HL-60 (cell line): Measurements from ENCODE around the gene RAMACL.
A peak's percentile ranks its signal among the peaks of the same experiment; 100 is the strongest.
"Not testable (repeated sequence)": the region's sequence is repeated elsewhere in the genome, so short reads cannot be mapped to it uniquely, and the experiment has no call there.

Experiments
- DNase-seq, 2 experiments: peaks; one replicate each; pipeline ENCODE4 v3.0.0-alpha.2; 2010 to 2020; ENCODE audit warnings: low read depth in 1 of 2, low spot score in 1 of 2
- H3K27ac ChIP-seq: fragments of 250-450 bp; sonication (Bioruptor Pico); replicated peaks from 2 replicates; pipeline ENCODE4 v1.5.1; 2020; ENCODE audit warnings: mild to moderate bottlenecking, moderate library complexity
- H3K27me3 ChIP-seq: fragments of 250-450 bp; sonication (Bioruptor Pico); 2 replicates; pipeline ENCODE4 v1.5.1; 2021; ENCODE audit warnings: mild to moderate bottlenecking, moderate library complexity; ENCODE audit not compliant: insufficient read depth, poor library complexity, severe bottlenecking
- H3K4me3 ChIP-seq: replicated peaks from 2 replicates; pipeline ENCODE4 v1.5.1; 2011; ENCODE audit warnings: mild to moderate bottlenecking, control low read depth, low read length; ENCODE audit not compliant: insufficient read depth
- GABPA ChIP-seq: IDR thresholded peaks from 2 replicates; pipeline ENCODE4 v1.6.1; 2012; ENCODE audit warnings: low read depth
- POLR2AphosphoS5 ChIP-seq: IDR thresholded peaks from 2 replicates; pipeline ENCODE4 v1.6.1; 2012; ENCODE audit warnings: low read depth
- REST ChIP-seq: IDR thresholded peaks from 2 replicates; pipeline ENCODE4 v1.6.1; 2012; ENCODE audit warnings: low read depth; ENCODE audit not compliant: insufficient replicate concordance
- SPI1 ChIP-seq: IDR thresholded peaks from 2 replicates; pipeline ENCODE4 v1.6.1; 2012; ENCODE audit warnings: low read depth, mild to moderate bottlenecking, borderline replicate concordance
- TF ChIP-seq, protein P1 (sequence below): IDR thresholded peaks from one replicate; pipeline ENCODE4 v1.5.1; 2011; ENCODE audit warnings: low read length, control low read depth, inconsistent platforms; ENCODE audit not compliant: insufficient read depth

The RAMACL gene

DNA sequence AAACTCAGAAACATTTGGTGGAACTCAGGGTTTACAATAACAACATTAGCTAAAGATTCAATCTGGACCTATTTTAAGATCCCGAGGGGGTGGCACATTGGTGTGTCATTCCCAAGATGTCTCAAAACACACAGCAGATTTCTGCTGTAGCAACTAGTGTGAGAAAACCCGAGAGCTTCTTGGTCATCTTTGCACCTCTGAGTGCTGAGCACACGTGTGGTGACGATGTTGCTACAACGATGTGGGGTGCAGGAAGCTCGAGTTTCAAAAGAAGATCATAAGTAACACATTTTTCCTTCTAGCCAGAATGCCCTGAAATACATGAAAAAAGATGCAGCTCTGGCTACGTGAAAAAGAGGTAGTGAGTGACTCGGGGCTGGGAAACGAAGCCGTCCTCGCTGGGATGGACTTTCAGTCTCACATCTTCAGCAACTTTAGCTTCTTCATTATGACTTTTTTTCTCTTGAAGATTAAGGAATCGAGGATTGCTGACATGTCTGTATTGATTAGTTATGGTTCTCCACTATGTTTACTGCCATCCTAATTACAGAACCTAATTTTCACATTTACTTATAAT is 1.5 kb downstream of the RAMACL start:
- H3K27ac ChIP-seq = no peak overlapping the region
- TF ChIP-seq SPI1 = no peak
- TF ChIP-seq REST = no peak
- no peak for TF ChIP-seq POLR2AphosphoS5
- no peak for TF ChIP-seq GABPA
- TF ChIP-seq, protein P1, sequence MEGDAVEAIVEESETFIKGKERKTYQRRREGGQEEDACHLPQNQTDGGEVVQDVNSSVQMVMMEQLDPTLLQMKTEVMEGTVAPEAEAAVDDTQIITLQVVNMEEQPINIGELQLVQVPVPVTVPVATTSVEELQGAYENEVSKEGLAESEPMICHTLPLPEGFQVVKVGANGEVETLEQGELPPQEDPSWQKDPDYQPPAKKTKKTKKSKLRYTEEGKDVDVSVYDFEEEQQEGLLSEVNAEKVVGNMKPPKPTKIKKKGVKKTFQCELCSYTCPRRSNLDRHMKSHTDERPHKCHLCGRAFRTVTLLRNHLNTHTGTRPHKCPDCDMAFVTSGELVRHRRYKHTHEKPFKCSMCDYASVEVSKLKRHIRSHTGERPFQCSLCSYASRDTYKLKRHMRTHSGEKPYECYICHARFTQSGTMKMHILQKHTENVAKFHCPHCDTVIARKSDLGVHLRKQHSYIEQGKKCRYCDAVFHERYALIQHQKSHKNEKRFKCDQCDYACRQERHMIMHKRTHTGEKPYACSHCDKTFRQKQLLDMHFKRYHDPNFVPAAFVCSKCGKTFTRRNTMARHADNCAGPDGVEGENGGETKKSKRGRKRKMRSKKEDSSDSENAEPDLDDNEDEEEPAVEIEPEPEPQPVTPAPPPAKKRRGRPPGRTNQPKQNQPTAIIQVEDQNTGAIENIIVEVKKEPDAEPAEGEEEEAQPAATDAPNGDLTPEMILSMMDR = no peak

GRCh38 chr6:166584155-166584554 is 2.3 kb downstream of the RAMACL start:
- Histone ChIP-seq H3K27ac (no peak overlapping the region), H3K27me3 (no peaks in the 10 kb centered on the region), H3K4me3 (no peak overlapping the region)
- peak; percentile 30 to 43 for DNase-seq
- no peak for TF ChIP-seq POLR2AphosphoS5
- peak; percentile 36; the same call in 1 of the 2 replicates for TF ChIP-seq SPI1

More for the DNA sequence above, 1.5 kb downstream of the RAMACL start:
- no peak for DNase-seq
- H3K27me3 ChIP-seq = no peaks in the 10 kb centered on the region
- H3K4me3 ChIP-seq = no peak overlapping the region

DNA sequence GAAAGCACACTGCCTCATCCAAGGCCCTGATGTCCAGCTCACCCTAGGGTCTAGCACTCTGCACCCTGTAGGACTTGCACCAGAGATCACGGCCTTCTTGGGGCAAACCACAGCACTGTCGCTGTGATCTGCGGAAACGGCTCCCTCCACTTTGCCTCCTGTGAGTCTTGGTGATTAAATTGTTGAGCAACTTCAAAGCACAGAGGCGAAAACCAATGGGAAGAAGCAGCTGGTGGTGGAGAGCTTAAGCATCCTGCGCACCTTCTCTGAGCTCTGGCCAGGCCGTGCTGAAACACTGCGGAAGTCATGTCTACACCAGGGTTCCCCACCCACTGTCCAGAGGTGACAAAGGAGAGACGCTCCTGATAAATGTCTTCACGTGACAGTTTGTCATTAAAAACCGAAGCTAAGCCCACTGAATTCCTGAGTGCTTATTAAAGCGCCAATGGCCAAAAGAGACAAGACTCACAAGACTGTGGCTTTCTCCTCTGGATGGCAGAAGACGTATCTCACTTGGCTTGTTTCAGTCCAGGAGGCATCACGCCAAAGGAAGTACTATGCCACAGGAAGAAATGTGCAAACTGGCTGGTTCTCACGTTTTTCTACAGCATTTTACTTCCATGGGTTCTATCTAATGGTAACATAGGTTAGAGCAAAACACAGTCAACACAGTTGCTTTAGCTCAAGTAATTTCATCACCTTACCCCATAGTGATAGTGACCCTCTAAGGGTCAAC is 3.1 kb downstream of the RAMACL start:
- Histone ChIP-seq H3K27me3 (no peaks in the 10 kb centered on the region), H3K4me3 (no peak overlapping the region), H3K27ac (no peak overlapping the region)
- no peak for TF ChIP-seq POLR2AphosphoS5
- TF ChIP-seq, protein P1 = no peak
- TF ChIP-seq REST = no peak
- TF ChIP-seq GABPA = no peak
- no peak for TF ChIP-seq SPI1
- no peak for DNase-seq

DNA sequence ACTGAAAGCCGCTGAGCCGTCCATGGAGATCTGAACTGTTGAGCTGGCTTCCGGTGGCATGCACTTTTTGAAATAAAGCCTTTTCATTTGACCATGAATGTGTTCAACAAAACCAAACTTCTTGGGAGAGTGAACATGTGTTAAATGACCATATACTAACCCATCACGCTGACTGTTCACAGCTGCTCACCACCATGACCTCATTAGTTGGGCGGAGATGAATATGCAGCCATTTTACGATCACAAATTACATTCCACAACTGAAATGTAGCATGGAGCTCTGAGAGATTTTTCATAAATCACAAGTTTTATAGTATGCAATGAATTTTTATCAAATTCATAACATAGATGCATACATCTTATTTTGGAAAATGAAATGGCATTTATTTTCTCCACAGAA is 4.2 kb downstream of the RAMACL start:
- H3K4me3 ChIP-seq = no peak overlapping the region
- no peak overlapping the region for H3K27ac ChIP-seq
- TF ChIP-seq, protein P1 = no peak
- no peak for TF ChIP-seq GABPA

GRCh38 chr6:166581801-166582200 is 4.7 kb downstream of the RAMACL start:
- not testable (repeated sequence) for H3K27me3 ChIP-seq, DNase-seq, H3K27ac ChIP-seq, H3K4me3 ChIP-seq

More for the DNA sequence above, 4.2 kb downstream of the RAMACL start:
- no peak for DNase-seq
- no peaks in the 10 kb centered on the region for H3K27me3 ChIP-seq
